OCI-LY3 (cell line): Measurements from ENCODE around the gene FBXO38.

Experiments
- EZH2phosphoT487 ChIP-seq: fragments of 200-600 bp; shearing (Covaris generic); IDR thresholded peaks from 2 replicates; pipeline ENCODE4 v1.6.1; 2018; ENCODE audit warnings: antibody characterized with exemption, mixed run types, low read depth
- TF ChIP-seq, protein P1 (sequence below): fragments of 200-600, 300-600 bp; sonication (generic); IDR thresholded peaks from 2 replicates; pipeline ENCODE4 v1.5.1; 2014; ENCODE audit warnings: antibody characterized with exemption, low read length, low read depth

DNA sequence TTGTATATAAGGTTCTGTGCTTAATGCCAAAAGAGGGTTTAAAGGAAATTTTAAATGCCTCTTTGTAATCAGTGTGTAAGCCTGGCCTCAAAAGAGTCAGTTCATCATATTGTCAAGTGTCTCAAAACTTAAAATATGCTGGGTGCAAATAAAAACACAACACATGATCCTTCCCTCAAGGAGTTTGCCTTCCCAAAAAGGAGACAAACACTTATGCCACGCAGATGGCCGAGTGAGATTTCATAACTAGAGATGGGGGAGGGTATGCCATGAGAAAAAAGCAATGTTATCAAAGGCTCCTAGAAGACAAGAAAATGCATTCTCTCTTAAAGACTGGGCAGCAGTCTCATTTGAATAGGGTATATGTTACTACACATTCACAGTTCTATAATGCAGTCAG, 55.2 kb downstream of the FBXO38 start:
- TF ChIP-seq, protein P1, sequence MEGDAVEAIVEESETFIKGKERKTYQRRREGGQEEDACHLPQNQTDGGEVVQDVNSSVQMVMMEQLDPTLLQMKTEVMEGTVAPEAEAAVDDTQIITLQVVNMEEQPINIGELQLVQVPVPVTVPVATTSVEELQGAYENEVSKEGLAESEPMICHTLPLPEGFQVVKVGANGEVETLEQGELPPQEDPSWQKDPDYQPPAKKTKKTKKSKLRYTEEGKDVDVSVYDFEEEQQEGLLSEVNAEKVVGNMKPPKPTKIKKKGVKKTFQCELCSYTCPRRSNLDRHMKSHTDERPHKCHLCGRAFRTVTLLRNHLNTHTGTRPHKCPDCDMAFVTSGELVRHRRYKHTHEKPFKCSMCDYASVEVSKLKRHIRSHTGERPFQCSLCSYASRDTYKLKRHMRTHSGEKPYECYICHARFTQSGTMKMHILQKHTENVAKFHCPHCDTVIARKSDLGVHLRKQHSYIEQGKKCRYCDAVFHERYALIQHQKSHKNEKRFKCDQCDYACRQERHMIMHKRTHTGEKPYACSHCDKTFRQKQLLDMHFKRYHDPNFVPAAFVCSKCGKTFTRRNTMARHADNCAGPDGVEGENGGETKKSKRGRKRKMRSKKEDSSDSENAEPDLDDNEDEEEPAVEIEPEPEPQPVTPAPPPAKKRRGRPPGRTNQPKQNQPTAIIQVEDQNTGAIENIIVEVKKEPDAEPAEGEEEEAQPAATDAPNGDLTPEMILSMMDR: no peak
- TF ChIP-seq EZH2phosphoT487: no peak
